GM18519 (cell line): ENCODE results near the gene GLYR1.
"Not testable (repeated sequence)": the region's sequence is repeated elsewhere in the genome, so short reads cannot be mapped to it uniquely, and the experiment has no call there.

ENCODE experiments used
- ATAC-seq: cut with Tn5 transposase; IDR thresholded peaks from one replicate; pipeline ENCODE4 v1.9.1; 2021; ENCODE audit warnings: mild to moderate bottlenecking, moderate library complexity; ENCODE audit not compliant: unreplicated experiment, low FRiP score

GLYR1 gene

DNA sequence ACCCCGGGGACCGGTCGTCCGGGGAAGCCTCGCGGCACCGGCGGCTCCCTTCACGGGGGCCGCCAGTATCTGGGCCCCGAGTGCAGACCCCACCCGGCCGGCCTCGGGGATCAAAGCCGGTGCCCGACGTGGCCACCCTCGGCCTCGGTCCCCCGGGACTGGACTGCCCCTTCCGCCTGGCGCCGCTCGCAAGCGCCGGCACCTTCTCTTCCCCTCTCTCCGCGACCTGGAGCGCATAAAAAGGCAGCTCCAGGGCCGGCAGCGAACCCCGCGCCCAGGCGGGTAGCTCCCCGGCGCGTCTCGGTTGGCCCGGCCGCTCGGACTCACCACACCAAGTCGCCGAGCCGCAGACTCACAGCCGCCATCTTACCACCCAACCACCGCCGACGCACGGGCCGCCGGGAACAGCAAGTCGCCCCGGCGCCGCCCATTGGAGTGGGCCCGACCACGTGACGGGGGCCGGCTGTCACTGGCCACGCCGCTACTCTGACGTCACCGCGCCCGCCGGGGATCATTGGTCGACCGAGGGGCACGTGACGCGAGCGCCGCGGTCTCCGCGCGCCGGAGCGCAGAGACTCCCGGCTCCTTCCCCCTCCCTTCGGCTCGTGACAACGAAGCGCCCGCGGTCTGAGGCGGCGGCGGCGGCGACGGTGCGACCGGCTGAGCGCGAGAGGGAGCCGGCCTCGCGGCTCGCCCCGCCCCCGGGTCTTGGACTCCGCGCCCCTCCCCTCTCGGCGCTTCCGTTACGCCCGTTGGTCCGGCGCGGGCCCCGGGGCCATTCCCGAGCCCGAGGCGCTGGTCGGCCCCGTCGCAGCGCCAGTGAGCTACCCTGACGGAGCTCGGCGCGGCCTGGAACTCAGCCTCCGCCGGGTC, at the start of gene GLYR1, which contains the start of gene UBN1:
Gene GLYR1, minus strand, starts transcription at position 388 of the 873 bp plus-strand sequence. Its CDS starts 23 bp downstream, at position 365.
Gene UBN1, plus strand, starts transcription at position 581 of the 873 bp plus-strand sequence. CDS start 5,437 bp downstream, outside the sequence.
- ATAC-seq, result peak; percentile 78

DNA sequence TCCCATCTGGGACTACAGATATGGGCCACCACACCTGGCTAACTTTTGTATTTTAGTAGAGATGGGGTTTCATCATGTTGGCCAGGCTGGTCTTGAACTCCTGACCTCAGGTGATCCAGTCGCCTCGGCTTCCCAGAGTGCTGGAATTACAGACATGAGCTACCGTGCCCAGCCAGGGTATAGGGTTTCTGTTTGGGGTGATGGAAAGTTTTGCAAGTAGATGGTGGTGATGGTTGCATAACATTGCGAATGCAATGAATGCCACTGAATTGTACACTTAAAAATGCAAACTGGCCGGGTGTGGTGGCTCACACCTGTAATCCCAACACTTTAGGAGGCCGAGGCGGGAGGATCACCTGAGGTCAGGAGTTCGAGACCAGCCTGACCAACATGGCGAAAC, 49.7 kb upstream of the GLYR1 start:
- not testable (repeated sequence) for ATAC-seq

- no peak for ATAC-seq
These were observed 48.3 kb upstream of the GLYR1 start for GRCh38 chr16:4895366-4895765.

- ATAC-seq, result no peak
These were observed 47.4 kb upstream of the GLYR1 start for GRCh38 chr16:4894276-4895150.

GRCh38 chr16:4893103-4893862, 46.2 kb upstream of the GLYR1 start:
- no peak for ATAC-seq

- no peak for ATAC-seq
These were observed 45.4 kb upstream of the GLYR1 start for GRCh38 chr16:4892361-4893102.

- ATAC-seq, result no peak
These were observed 44.8 kb upstream of the GLYR1 start for GRCh38 chr16:4891886-4892216.

- no peak for ATAC-seq
These were observed 44.2 kb upstream of the GLYR1 start for GRCh38 chr16:4891097-4891885.

- ATAC-seq, result no peak
These were observed 43.6 kb upstream of the GLYR1 start for GRCh38 chr16:4890686-4891085.

DNA sequence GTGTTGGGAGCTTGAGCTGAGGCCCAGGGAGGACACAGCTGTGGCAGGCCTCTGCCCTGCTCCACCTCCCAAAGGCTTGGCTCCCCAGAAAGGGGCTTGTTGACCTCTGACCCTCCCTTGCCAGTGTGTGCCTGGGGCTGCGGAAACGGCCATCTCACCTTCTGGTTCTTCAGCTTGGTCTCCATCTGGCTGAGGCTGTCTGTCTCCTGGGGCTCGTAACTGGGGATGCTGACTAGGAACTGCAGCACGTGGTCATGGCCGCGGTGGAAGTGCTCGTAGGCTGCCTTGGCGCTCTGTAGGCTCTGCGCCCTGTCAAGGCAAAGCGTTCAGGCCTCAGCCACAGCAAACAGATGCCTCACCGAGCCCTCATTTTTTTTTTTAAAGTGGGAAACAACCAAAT, 42.9 kb upstream of the GLYR1 start:
- ATAC-seq, result no peak

GRCh38 chr16:4888428-4889135, 41.5 kb upstream of the GLYR1 start:
- ATAC-seq, result no peak

DNA sequence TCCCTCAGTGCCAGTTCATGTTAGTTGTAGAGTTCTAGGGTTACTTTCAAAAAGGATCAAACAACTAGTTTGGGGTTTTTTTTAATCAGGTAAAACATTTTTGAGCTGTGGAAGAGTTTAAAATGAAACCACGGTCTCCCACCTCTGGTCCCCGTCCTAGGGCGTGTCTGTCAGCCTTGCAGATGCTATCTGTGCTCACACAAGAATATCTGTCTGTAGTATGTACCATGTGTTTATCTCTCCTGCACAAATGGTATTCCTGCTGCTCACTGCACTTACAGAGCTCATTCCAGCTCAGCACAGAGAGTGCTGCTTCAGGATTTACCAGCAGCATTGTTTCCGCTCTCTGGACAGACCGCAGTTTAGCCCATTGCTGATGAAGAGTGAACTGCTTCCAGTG, 39.1 kb upstream of the GLYR1 start:
- no peak for ATAC-seq

DNA sequence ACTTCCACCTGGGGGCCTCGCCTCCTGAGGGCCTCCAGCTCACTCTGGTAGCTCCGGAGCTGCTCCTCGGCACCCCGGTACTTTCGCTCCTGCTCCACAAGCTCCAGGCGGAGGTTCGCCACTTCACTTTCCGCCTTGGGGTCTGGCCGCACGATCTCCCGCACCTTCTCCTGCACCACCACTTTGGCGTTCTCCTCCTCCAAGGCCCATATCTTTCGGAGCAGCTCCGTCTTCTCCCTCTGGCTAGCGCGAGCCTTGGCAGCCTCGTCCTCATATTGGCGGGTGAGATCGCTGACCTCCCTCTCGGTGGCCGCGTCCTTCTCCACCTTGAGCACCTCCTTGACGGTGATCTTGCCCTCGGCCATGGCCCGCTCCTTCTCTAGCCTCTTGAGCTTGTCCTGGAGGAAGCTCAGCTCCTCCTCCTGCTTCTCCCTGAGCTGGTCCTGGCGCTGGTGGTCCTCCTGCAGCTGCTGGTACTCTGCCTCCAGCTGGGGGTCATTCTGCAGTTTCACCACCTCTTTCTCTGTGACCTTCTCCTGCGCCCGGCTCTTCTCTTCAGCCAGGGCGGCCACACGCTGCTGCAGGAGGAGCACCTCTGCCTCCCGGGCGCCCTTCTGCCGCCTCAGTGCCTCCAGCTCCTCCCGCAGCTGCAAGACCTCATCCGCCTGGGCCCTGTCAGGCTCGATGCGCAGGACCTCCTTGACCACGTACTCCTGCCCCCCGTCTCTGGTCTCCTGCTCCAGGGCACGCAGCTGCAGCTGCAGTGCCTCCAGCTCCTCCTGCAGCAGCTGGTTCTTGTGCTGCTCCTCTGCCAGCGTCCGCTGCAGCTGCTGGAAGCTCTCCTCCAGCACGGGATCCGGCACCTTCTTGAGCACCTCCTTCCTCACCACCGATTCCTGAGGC, 38.1 kb upstream of the GLYR1 start:
- no peak for ATAC-seq

DNA sequence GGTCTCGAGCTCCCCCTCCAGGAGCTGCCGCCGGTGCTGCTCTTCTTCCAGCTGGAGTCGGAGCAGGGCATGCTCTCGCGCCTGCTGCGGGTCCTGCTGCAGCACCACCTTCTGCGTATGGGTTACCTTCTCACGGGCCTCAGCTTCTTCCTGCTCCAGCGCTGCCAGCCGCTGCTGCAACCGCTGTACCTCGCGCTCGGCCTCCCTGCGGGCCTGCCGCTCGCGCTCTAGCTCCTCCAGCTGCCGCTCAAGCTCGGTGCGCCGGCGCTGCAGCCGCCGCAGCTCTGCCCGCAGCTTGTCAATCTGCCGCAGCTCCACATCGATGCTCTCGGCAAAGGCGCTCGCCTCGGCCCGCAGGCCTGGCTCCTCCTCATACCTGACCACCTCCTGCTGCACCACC, 37.1 kb upstream of the GLYR1 start:
- ATAC-seq, result no peak

DNA sequence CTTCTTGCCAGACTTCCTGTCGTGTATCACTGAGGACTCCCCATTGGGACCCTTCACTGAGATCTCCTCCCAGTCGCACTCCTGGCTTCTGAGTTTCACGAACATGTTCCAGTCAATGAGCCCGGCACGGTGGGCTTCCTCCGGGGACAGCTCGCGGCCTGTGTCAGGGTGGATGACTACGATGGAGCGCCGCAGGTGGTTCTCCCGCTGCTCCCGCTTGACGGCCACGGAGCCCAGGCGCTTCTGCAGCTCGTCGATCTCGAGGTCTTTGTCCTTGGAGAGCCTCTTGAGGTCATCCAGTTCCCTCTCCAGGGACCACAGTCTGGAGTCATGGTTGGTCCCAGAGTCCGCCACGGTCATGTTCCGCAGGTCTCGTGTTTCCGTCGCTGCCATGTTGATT, 36.4 kb upstream of the GLYR1 start:
- ATAC-seq, result no peak

GRCh38 chr16:4882633-4883285, 35.7 kb upstream of the GLYR1 start:
- ATAC-seq, result no peak

- no peak for ATAC-seq
These were observed 35.0 kb upstream of the GLYR1 start for GRCh38 chr16:4882000-4882632.
